HG02759 (cell line): ENCODE results near the gene C1R.
"Not testable (repeated sequence)": the region's sequence is repeated elsewhere in the genome, so short reads cannot be mapped to it uniquely, and the experiment has no call there.

ENCODE experiments used
- ATAC-seq: cut with Tn5 transposase; IDR thresholded peaks from one replicate; pipeline ENCODE4 v1.9.1; 2021; ENCODE audit warnings: mild to moderate bottlenecking, moderate library complexity; ENCODE audit not compliant: unreplicated experiment

Gene C1R

DNA sequence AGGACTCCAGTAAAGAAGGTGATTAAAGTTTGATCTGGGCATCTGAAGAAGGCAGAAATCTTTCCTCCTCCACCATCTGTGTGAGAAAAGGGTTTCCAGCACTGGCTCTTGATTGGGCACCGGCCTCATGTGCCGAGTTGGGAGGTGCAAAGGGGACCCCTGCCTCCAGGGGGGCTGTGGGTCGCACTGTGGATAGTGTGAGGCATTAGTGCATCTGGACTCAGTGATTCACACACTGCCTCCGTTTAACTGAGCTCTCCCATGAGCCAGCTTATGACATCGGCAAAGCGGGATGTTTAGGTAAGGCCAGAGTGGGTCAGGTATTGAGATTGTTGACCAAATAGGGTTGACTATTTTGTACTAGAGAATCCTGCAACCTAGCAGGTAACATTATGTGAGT is 22.9 kb downstream of the C1R start:
- no peak for ATAC-seq

DNA sequence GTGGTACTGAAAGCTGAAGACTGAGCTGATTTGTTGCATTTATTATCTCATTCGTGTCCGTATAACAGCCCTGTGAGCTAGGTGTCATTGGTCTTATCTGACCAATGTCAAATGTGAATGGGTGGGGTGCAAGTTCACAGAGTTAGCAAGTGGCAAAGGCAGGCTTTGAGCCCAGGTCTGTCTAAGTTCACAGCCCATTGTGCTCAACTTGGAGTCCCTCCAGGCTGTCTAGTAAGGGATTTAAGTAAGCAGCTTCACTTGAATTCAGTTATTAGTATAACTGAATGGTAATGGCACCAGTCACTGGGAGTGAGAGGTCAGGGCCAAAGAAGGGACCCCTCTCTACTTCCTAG is 23.3 kb downstream of the C1R start:
- ATAC-seq: no peak

DNA sequence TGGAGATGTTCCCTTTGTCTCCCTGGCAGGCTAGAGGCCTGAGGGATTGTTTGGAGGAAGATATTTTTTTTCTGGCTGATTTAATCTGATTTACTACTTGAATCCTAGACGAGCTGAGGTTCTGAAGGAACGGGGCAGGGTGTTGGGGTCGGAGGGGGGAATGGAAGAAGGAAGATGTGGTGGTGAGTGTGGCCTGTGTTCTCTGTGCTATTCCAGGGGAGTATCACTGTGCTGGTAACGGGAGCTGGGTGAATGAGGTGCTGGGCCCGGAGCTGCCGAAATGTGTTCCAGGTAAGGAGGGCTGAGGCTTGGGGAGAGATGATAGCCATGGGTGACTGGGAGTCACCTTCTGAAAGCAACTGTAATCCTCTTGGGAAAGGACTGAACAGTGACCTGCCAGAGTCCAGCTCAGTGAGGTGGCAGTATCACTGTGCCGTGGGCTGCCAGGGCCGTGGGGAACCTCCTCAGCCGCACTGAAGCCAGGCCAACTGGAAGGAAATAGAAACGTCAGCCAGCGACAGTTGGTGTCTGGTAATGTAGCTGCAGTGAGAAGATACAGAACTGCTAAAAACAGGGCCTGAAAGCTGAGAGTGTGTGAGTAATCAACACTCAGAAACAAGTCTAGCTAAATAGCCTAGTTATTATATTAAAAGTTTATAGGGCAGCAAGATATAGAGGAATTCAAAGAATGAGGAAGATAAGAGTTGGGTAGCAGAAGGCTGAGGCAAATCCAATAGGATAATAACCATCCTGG is 23.8 kb downstream of the C1R start:
- ATAC-seq: no peak

DNA sequence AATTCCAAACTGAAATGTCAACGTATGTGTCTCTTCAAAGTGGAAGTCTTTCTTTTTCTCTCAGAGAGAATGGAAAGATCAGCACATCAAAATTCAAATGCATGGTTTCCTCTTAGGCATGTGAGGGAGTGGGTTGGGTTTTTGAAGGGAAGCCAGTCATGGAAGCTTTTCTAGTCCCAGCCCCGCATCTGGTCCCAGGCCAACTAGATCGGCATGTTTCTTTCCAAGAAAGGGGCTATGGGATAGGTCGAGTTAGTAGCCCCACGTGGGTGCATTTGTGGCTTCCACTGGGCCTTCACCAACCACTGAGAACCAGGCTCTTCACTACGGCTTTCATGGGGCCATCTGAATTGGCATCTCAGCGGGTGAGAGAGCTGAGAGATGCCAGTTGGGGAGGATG is 25.1 kb downstream of the C1R start:
- ATAC-seq: no peak

DNA sequence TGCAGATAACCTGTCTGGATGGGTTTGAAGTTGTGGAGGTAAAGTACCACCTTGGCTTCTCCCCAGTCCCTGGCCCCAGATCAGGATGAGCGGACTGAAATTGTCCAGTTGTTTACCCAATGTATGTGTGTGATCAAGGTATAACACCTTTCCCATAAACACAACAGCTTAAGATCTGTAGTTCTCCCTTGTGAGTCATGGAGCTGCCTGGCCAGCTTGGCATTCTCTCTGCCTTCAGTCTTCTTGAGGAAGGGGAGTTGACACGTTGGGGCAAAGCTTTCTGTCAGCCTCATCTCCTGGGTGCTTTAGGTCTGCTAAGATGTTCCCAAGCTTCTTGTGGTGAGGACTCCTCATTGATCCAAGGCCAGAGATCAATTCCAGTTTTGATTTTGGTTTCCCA is 25.6 kb downstream of the C1R start:
- ATAC-seq: no peak

DNA sequence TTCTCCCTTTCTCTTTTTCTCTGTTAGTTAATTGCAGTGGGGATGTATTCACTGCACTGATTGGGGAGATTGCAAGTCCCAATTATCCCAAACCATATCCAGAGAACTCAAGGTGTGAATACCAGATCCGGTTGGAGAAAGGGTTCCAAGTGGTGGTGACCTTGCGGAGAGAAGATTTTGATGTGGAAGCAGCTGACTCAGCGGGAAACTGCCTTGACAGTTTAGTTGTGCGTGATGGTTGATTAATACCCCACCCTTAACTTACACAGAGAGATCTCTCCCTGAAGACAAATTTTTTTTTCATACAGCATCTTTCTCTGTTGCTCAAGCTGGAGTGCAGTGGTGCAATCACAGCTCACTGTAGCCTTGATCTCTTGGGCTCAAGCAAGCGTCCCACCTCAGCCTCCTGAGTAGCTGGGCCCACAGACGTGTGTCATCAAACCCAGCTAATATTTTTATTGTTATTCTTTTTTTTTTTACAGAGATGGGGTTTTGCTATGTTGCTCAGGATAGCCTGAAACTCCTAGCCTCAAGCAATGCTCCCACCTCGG is 27.1 kb downstream of the C1R start:
- ATAC-seq: no peak

DNA sequence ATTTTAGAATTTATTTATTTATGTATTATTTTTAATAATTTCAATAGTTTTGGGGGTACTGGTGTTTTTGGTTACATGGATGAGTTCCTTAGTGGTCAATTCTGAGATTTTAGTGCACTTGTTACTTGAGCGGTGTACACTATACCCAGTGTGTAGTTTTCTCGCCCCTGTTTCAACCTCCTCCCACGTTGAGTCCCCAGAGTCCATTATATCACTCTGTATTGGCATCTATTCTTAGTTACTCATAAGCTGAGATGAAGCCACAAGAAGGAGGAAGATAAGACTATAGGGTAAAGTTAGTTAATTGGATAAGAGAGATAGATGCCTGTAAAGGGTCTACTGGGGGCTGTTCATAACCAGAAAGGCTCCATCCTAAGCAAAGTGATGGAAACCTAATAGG is 27.7 kb downstream of the C1R start:
- ATAC-seq: no peak

DNA sequence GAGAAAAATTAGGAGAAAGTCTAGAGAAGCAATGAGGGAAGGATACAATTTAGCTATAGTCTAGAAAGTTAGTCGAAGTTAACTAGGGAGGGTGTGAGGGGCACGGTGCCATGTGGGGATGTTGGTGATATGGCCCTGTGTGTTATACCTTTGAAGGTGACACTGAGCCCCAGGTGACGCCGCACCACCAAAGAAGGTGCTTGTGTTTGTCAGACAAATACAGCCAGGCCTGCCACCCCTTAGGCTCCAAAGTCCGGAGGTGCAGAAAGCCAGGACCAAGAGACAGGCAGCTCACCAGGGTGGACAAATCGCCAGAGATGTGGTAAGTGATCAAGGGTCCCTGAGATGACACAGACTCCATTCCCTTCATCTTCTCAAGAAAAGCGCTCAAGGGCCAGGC is 30.6 kb downstream of the C1R start:
- no peak for ATAC-seq

DNA sequence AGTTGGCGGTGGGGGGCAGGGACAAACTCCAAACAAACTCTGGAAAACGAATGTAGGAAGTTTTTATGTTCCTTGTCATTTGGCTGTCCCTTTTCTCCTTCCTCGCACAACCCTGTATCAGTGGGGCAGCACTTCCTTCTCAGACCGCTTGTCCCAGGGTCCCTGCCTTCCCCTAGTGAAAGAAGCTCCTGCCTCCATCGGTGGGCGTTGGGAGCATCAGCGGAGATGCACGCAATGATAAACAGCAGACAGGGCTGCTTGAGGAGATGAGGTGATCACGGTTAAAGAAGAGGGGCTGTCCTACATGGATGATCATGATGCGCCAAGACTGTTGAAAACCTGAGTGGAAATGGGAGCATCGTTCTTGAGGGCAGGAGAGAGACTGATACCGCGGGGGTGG is 31.1 kb downstream of the C1R start:
- ATAC-seq: no peak

DNA sequence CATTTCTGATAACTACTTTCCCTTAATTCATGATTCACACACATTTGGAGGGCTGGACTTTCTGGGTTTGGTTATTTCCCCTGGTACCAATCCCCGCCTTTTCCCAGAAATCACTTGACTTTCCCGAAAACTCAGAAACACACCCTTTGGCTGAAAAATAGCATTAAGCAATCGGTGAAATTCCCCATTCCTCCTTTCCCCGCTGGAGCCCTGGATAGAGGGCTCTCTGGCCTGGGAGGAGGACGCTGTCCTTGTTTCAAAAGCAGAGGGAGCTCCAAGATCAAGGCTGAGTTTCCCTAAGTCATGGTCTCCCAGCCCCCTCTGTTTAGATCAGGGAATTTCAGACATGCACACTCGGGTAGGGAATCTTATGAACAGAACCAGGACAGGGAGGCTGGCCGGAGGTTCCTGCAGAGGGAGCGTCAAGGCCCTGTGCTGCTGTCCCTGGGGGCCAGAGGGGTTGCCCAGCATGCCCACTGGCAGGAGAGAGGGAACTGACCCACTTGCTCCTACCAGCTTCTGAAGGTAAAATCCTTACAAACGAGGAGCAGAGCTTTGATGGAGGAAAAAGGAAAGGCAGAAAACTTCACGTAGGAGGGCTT is 31.8 kb downstream of the C1R start, which contains the start of gene C1S:
TSS of gene C1S (plus strand) at position 366 of the 602 bp plus-strand sequence. CDS start 1,195 bp downstream, outside the sequence.
- ATAC-seq: no peak

DNA sequence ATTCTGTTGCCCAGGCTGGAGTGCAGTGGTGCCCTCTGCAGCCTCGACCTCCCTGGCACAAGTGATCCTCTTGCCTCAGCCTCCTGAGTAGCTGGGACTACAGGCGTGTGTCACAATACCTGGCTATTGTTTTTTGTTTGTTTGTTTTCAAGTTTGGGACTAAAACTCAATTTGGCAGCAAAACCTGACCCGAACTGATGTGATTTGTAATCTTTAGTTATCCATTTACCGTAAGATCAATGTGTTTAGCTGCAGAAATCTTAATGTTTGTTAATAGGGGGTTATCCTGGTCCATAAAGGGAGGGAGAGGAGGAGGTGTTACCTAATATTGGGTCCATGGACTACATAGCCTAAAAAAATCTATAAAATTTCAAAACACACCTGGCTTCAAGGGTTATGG is 32.5 kb downstream of the C1R start:
- no peak for ATAC-seq

DNA sequence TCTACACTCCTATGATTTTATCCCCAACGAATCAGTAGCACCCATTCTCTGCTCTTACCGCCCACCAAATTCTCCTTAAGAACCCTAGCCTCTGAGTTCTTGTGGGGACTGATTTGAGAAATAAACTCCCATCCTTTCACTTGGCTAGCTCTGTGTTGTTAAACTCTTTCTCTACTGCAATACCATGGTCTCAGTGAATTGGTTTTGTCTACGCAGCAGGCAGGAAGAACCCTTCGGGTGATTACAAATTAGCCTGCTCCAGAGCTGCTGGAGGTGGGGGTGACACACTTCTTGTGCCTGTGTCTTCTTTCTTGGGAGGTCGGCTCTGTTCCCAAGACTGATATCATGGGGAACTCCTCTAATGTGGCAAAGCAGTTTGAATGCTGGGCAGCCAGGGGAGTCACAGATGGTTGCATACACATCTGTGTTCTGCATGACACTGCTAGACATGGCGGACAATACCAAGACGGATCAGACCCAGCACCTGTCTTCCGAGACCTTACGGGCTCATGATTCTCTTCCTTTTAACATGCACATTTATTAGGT is 33.3 kb downstream of the C1R start:
- ATAC-seq: no peak

DNA sequence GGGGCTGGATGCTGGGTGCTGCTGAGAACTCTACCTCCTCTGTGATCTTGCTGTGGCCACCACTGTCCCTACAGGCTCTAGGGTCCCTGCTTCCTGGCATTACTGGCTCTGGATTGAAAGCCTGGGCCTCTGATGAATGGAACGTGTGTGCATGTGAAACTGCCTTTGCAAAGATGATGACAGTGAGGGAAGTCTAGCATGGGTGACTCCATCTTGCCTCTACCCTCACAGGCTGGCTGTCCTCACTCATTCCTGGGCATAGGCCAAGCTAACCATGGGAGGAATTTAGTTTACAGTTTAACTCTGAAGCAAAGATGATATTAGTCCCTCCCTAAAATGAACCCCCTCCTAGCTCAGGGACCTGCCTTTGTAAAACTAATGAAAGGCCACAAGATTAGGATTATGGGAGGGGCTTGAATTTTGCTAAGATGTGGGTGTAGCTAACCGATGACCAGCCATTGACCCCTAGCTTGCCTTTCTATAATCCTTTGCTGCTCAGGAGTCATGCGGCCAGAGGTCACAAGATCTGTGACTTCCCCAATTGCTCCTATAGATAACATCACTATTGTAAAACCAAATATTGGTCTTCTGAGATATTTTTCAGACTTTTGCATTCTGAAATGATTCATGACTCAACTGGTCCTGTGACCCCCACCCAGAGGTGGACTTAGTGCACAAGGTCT is 33.9 kb downstream of the C1R start:
- no peak for ATAC-seq

DNA sequence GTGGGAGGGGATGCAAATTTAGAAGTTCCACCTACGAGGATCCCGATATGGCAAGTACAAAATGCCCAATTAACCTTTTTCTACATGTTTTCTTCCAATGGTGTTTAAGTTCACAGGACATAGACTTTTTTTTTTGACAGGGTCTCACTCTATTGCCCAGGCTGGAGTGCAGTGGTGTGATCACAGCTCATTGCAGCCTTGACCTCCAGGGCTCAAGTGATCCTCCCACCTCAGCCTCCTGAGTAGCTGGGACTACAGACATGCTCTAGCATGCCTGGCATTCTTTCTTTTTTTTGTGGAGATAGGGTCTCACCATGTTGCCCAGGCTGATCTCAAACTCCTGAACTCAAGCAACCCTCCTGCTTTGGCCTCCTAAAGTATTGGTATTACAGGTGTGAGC is 36.5 kb downstream of the C1R start:
- ATAC-seq: not testable (repeated sequence)

DNA sequence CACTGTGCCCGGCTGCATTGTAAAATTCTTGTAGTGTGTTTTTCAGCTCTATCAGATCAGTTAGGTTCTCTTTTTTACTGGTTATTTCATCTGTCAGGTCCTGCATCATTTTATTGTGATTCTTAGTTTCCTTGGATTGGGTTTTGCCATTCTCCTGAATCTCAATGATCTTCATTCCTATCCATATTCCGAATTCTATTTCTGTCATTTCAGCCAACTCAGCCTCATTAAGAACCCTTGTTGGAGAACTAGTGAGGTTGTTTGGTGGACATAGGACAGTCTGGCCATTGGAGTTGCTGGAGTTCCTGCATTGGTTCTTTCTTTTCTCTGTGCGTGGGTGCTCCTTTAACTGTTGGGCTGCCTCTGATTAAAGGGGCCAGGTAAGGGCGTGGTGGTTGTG is 37.3 kb downstream of the C1R start:
- no peak for ATAC-seq

DNA sequence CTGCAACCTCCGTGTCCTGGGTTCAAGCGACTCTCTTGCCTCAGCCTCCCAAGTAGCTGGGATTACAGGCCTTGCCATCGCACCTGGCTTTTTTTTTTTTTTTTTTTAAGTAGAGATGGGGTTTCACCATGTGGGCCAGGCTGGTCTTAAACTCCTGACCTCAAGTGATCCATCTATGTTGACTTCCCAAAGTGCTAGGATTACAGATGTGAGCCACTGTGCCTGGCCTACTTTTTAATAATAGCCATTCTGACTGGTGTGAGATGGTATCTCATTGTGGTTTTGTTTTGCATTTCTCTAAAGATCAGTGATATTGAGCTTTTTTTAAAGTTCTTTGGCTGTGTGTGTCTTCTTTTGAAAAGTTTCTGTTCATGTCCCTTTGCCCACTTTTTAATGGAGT is 42.3 kb downstream of the C1R start:
- not testable (repeated sequence) for ATAC-seq

DNA sequence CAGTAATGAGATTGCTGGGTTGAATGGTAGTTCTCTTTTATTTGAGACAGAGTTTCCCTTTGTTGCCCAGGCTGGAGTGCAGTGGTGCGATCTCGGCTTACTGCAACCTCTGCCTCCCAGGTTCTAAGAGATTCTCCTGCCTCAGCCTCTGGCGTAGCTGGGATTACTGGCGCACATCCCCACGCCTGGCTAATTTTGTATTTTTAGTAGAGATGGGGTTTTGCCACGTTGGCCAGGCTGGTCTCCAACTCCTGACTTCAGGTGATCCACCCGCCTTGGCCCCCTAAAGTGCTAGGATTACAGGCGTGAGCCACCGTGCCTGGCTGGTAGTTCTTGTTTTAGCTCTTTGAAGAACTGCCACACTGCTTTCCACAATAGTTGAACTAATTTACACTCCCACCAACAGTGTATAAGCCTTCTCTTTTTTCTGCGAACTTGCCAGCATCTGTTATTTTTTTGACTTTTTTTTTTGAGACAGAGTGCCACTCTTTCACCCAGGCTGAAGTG is 42.7 kb downstream of the C1R start:
- not testable (repeated sequence) for ATAC-seq

DNA sequence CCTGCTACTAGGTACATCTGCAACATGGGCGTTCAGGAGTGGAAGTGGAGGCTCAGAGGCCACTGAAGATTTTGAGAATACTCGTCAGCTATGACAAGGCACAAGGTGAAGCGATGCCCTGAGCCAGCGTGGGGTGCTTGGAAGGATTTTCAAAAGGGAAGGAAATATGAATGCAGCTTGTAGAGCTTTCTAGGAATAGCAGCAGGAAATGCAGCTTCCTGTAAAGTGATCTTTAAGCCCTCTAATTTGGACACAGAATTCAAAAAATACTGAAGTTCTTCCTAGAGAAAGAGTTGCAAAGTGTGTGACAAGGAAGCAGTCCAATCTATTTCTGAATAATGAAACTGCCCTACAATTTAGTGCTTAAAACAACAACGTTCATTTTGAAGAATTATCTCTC is 44.9 kb downstream of the C1R start:
- no peak for ATAC-seq

DNA sequence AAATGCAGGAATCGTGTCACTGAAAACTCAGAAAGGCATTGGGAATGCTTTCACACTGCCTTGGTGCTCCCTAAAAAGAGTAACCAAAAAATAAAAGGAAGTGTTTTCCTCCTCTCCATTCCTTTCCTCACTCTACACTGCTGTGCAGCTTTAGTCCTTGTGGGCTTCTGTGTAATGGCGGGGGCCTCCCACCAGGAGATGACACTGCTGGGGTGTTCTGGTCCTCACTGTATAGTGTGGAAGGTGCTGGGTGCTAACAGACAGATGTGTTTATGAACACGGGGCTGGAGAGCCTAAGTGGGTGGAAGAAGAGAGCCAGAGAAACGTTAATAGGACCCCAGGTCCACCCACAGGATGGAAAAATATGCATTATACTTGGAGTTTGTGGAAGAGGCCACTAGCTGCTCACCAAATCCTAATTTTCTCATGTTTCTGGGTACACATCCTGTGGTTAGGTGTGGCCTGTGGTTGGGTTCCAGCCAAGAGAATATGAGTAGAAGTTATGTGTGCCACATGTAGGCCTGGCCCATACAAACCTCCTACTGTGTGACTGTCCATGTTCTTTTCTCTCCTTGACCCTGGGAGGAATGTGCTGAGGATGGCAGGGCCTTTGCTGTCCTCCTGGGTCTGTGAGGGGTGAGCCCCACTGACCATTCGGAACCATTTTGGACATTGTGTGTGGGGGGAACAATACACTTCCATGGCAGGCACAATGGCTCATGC is 45.7 kb downstream of the C1R start:
- ATAC-seq: no peak

DNA sequence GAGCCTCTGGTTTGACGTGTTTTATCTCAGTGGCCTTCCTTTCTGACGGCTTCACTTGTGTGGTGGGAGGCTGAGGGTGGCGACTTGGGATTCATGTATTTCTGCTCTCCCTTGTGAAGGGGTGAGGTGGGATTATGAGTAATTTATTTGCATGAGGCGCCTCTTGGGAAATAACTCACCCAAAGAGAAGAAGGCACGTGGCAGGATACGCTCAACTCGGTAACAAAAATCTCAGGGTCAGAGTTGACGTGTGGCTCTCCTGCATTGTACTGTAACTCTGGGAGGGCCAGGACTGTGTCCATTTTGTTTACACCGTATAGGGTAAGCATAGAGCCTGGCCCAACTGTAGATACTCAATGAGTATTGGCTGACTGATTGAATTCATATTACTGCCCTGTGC is 46.3 kb downstream of the C1R start:
- ATAC-seq: no peak

DNA sequence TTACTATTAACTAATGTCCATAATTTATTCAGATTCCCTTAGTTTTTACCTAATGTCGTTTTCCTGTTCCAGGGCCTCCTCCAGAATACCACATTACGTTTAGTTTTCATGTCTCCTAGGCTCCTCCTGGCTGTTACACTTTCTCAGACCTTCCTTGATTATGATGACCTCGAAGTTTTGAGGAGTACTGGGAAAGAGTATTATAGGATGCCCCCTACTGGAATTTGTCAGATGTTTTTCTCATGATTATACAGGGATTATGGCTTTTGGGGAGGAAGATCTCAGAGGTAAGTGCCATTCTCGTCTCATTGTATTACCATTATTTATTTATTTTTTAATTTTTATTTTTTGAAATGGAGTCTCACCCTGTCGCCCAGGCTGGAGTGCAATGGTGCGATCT is 49.4 kb downstream of the C1R start:
- ATAC-seq: no peak
